Keratinocyte (primary cell): ENCODE data around the gene MAP7. TPM values are rescaled to one million over a fixed set of nuclear protein-coding genes. Genes with fewer than 3 reads are reported as not detected.
A peak's percentile ranks its signal among the peaks of the same experiment; 100 is the strongest.

Experiments used
- DNase-seq: peaks from one replicate; pipeline ENCODE4 v3.0.0-alpha.2; 2011; ENCODE audit warnings: low read depth, missing footprints, low spot score
- FAIRE-seq: peaks from 2 replicates; lab custom pipeline; 2011; peaks lifted over from hg19 to GRCh38; lab: Jason Lieb, UNC
- H2AFZ ChIP-seq: 2 replicates; pipeline ENCODE4 v1.6.0; 2012; ENCODE audit warnings: low read length, control low read depth, inconsistent platforms; ENCODE audit not compliant: control insufficient read depth
- H3K27ac ChIP-seq: 2 replicates; pipeline ENCODE4 v1.5.1; 2011; ENCODE audit warnings: low read length; ENCODE audit not compliant: control insufficient read depth, insufficient read depth
- H3K27me3 ChIP-seq: 3 replicates; pipeline ENCODE4 v1.6.0; 2011; ENCODE audit warnings: low read length; ENCODE audit not compliant: control insufficient read depth, insufficient read depth; ENCODE audit errors: extremely low read depth
- H3K36me3 ChIP-seq, 2 experiments: 2 replicates in 1 of 2; 3 replicates in 1 of 2; pipeline ENCODE4 v1.5.1; 2011; ENCODE audit warnings: low read length in 2 of 2, mild to moderate bottlenecking in 1 of 2; ENCODE audit not compliant: control insufficient read depth in 2 of 2, insufficient read depth in 2 of 2; ENCODE audit errors: extremely low read depth in 1 of 2
- H3K4me1 ChIP-seq: 3 replicates; pipeline ENCODE4 v1.5.1; 2011; ENCODE audit warnings: low read length; ENCODE audit not compliant: control insufficient read depth, insufficient read depth; ENCODE audit errors: extremely low read depth
- H3K4me2 ChIP-seq: 3 replicates; pipeline ENCODE4 v1.6.0; 2011; ENCODE audit warnings: low read depth, low read length; ENCODE audit not compliant: control insufficient read depth, insufficient read depth; ENCODE audit errors: extremely low read depth
- H3K4me3 ChIP-seq, 3 experiments: fragments of 200-600 bp in 1 of 3; sonication (generic) in 1 of 3; 2 replicates in 2 of 3; 3 replicates in 1 of 3; pipeline ENCODE4 v1.5.1; 2011 to 2016; ENCODE audit warnings: low read length in 3 of 3, mild to moderate bottlenecking in 3 of 3, control low read depth in 2 of 3, inconsistent platforms in 1 of 3, low read depth in 1 of 3, mixed read lengths in 1 of 3, mixed run types in 1 of 3, moderate library complexity in 1 of 3; ENCODE audit not compliant: control insufficient read depth in 2 of 3, insufficient read depth in 2 of 3; ENCODE audit errors: extremely low read depth in 1 of 3
- H3K79me2 ChIP-seq: 2 replicates; pipeline ENCODE4 v1.6.0; 2012; ENCODE audit warnings: low read length; ENCODE audit not compliant: control insufficient read depth, insufficient read depth
- H3K9ac ChIP-seq: 3 replicates; pipeline ENCODE4 v1.6.0; 2011; ENCODE audit warnings: low read length; ENCODE audit not compliant: control insufficient read depth, insufficient read depth; ENCODE audit errors: extremely low read depth
- H3K9me1 ChIP-seq: 3 replicates; pipeline ENCODE4 v1.6.0; 2011; ENCODE audit warnings: low read length; ENCODE audit not compliant: control insufficient read depth, insufficient read depth; ENCODE audit errors: extremely low read depth
- H3K9me3 ChIP-seq: 2 replicates; pipeline ENCODE4 v1.5.1; 2012; ENCODE audit warnings: low read depth, low read length; ENCODE audit not compliant: control insufficient read depth
- H4K20me1 ChIP-seq: 3 replicates; pipeline ENCODE4 v1.6.0; 2011; ENCODE audit warnings: low read length; ENCODE audit not compliant: control insufficient read depth, insufficient read depth; ENCODE audit errors: extremely low read depth
- CTCF ChIP-seq, 3 experiments: IDR thresholded peaks in 1 of 3; conservative IDR thresholded peaks in 1 of 3; optimal IDR thresholded peaks in 1 of 3; 2 replicates in 2 of 3; 3 replicates in 1 of 3; pipeline versions ENCODE3 to v1.5.1; 2011; ENCODE audit warnings: low read length in 3 of 3, mild to moderate bottlenecking in 3 of 3, moderate library complexity in 2 of 3, control low read depth in 1 of 3, inconsistent platforms in 1 of 3; ENCODE audit not compliant: insufficient read depth in 2 of 3; ENCODE audit errors: extremely low read depth in 1 of 3
- EZH2 ChIP-seq: IDR thresholded peaks from one replicate; pipeline ENCODE4 v1.6.1; 2012; ENCODE audit warnings: inconsistent platforms, mild to moderate bottlenecking, low read length, moderate library complexity
- dilution Hi-C: fragments of 300-500 bp; cut with MboI; formaldehyde crosslinking; loops from one replicate; pipeline ENCODE4 v1.7.0; 2020; ENCODE audit warnings: low sequenced_read_pairs; ENCODE audit not compliant: extremely low pct_ligation_motif_present
- polyA plus RNA-seq, 5 experiments: library from polyadenylated mRNA; depleted of rRNA in 3 of 5; stranded (reverse) in 3 of 5; stranded (forward) in 1 of 5; unstranded in 1 of 5; fragments of >200 nt; gene quantifications; 1 replicate in 1 of 5; 2 replicates in 3 of 5; 3 replicates in 1 of 5; pipeline versions ENCODE4 v1.2.1 to v1.2.3, GENCODE V29; 2011 to 2012; ENCODE audit warnings: missing spikeins in 2 of 5, low read depth in 1 of 5, low replicate concordance in 1 of 5

MAP7 gene
- polyA plus RNA-seq, 1 donor (not counting 4 experiments of a cell fraction or from before 2014, with no cell fraction given), result 11.8 TPM

- Histone ChIP-seq H3K4me2 (no peak overlapping the region), H3K27ac (no peak overlapping the region), H3K9me3 (no peaks in the 10 kb centered on the region), H2AFZ (no peak overlapping the region), H3K27me3 (no peaks in the 10 kb centered on the region), H3K36me3 (peaks cover 0 to 4% of the 10 kb centered on the region in 2 experiments), H4K20me1 (no peaks in the 10 kb centered on the region), H3K79me2 (no peaks in the 10 kb centered on the region), H3K4me3 (no peak overlapping the region), H3K9me1 (no peaks in the 10 kb centered on the region), H3K9ac (no peak overlapping the region), H3K4me1 (no peaks in the 10 kb centered on the region)
- dilution Hi-C loops, result no loop called here
- no peak for DNase-seq
- FAIRE-seq, result no peak
- TF ChIP-seq CTCF (optimal IDR thresholded peaks at IDR 0.05 in 1 of 3, IDR thresholded peaks at IDR 0.05 in 1 of 3, conservative IDR thresholded peaks at IDR 0.05 in 1 of 3; ENCODE audit: extremely low read depth in 1 of 3, insufficient read depth in 2 of 3, low read length in 3 of 3), result no peak
- TF ChIP-seq EZH2, result no peak
These were observed 162.9 kb downstream of the MAP7 start for GRCh38 chr6:136387316-136387715.

- Histone ChIP-seq H3K36me3 (peaks cover 0 to 4% of the 10 kb centered on the region in 2 experiments), H3K4me2 (no peak overlapping the region), H3K27me3 (no peaks in the 10 kb centered on the region), H3K27ac (no peak overlapping the region), H3K9me3 (no peaks in the 10 kb centered on the region), H4K20me1 (no peaks in the 10 kb centered on the region), H2AFZ (no peak overlapping the region), H3K79me2 (no peaks in the 10 kb centered on the region), H3K9ac (no peak overlapping the region), H3K4me1 (no peaks in the 10 kb centered on the region), H3K9me1 (no peaks in the 10 kb centered on the region), H3K4me3 (no peak overlapping the region)
- FAIRE-seq (peak; percentile 32), DNase-seq (no peak)
- TF ChIP-seq CTCF (optimal IDR thresholded peaks at IDR 0.05 in 1 of 3, IDR thresholded peaks at IDR 0.05 in 1 of 3, conservative IDR thresholded peaks at IDR 0.05 in 1 of 3; ENCODE audit: extremely low read depth in 1 of 3, insufficient read depth in 2 of 3, low read length in 3 of 3) (no peak), EZH2 (no peak)
- dilution Hi-C loops, result no loop called here
These were observed 166.8 kb downstream of the MAP7 start for GRCh38 chr6:136383268-136383937.
